K562 (cell line): ENCODE data around the gene CNOT1. TPM values are rescaled to one million over a fixed set of nuclear protein-coding genes. Genes with fewer than 3 reads are reported as not detected.

Experiments
- ARID4B ChIP-seq: sonication (generic); formaldehyde crosslinking; IDR thresholded peaks from 2 replicates; pipeline ENCODE4 v1.8.0; 2022; ENCODE audit warnings: mild to moderate bottlenecking, missing genetic modification reagents
- BDP1 ChIP-seq: IDR thresholded peaks from 3 replicates; pipeline ENCODE4 v1.6.1; 2011; ENCODE audit not compliant: insufficient read length, insufficient read depth
- CREM ChIP-seq: IDR thresholded peaks from 2 replicates; pipeline ENCODE4 v1.6.1; 2014; ENCODE audit warnings: antibody characterized with exemption, low read depth
- DEAF1 ChIP-seq: fragments of 450-650 bp; formaldehyde crosslinking; IDR thresholded peaks from 2 replicates; pipeline ENCODE4 v1.4.0; 2020; ENCODE audit warnings: mild to moderate bottlenecking, moderate library complexity
- L3MBTL2 ChIP-seq: fragments of 450-650 bp; IDR thresholded peaks from 2 replicates; pipeline ENCODE4 v1.6.1; 2016; ENCODE audit warnings: mild to moderate bottlenecking, moderate library complexity
- NELFE ChIP-seq: IDR thresholded peaks from 2 replicates; pipeline ENCODE4 v1.6.1; 2011; ENCODE audit warnings: mild to moderate bottlenecking; ENCODE audit not compliant: insufficient read depth, insufficient read length
- SMARCA5 ChIP-seq: fragments of 450-650 bp; IDR thresholded peaks from 2 replicates; pipeline ENCODE4 v1.6.1; 2016
- TFAP4 ChIP-seq: sonication (generic); formaldehyde crosslinking; IDR thresholded peaks from 2 replicates; pipeline ENCODE4 v1.8.0; 2022; ENCODE audit warnings: missing genetic modification reagents, mild to moderate bottlenecking, moderate library complexity, borderline replicate concordance
- TFE3 ChIP-seq: fragments of 450-650 bp; formaldehyde crosslinking; IDR thresholded peaks from 2 replicates; pipeline ENCODE4 v1.4.0; 2020; ENCODE audit warnings: mild to moderate bottlenecking, mixed read lengths
- ZFP36 ChIP-seq: fragments of 150-350 bp; IDR thresholded peaks from 2 replicates; pipeline ENCODE4 v1.6.1; 2018; ENCODE audit warnings: low read length, low read depth; ENCODE audit not compliant: partially characterized antibody
- ZFP91 ChIP-seq: sonication (generic); formaldehyde crosslinking; IDR thresholded peaks from 2 replicates; pipeline ENCODE4 v1.8.0; 2022; ENCODE audit warnings: mild to moderate bottlenecking, missing genetic modification reagents
- ZKSCAN1 ChIP-seq: fragments of 150-350 bp; IDR thresholded peaks from 2 replicates; pipeline ENCODE4 v1.6.1; 2016; ENCODE audit warnings: low read depth, low read length
- ZNF740 ChIP-seq, 3 experiments: fragments of 200-800 bp in 1 of 3; sonication (Bioruptor generic) in 1 of 3; sonication (generic) in 1 of 3; formaldehyde crosslinking in 1 of 3; IDR thresholded peaks; 2 replicates each; pipeline versions ENCODE4 v1.6.1 to v1.8.0; 2016 to 2022; ENCODE audit warnings: mild to moderate bottlenecking in 2 of 3, missing compliant biosample characterization in 2 of 3, missing genetic modification characterization in 2 of 3, missing genetic modification reagents in 1 of 3
- ZZZ3 ChIP-seq: fragments of 450-650 bp; IDR thresholded peaks from 2 replicates; pipeline ENCODE4 v1.6.1; 2016; ENCODE audit warnings: antibody characterized with exemption, mild to moderate bottlenecking, moderate library complexity
- polyA plus RNA-seq, 8 experiments: library from polyadenylated mRNA; depleted of rRNA in 4 of 8; stranded (reverse) in 5 of 8; unstranded in 3 of 8; fragments of >200 nt; fragmentation: Nextera tagmentation in 2 of 8; fragmentation: Illumina TruSeq in 1 of 8; extraction: Ambion mirVana in 2 of 8; extraction: Trizol in 1 of 8; gene quantifications; 2 replicates each; pipeline versions ENCODE4 v1.2.1 to v1.2.3, GENCODE V29; 2011 to 2014; ENCODE audit warnings: inconsistent platforms in 1 of 8, missing spikeins in 1 of 8
- total RNA-seq, 7 experiments: library from RNA; depleted of rRNA in 6 of 7; stranded (reverse); fragments of >200 nt in 6 of 7; fragmentation: Illumina TruSeq in 2 of 7; extraction: Trizol in 2 of 7; gene quantifications; 2 replicates each; pipeline versions ENCODE4 v1.2.1 to v1.2.3, GENCODE V29; 2011 to 2021; ENCODE audit warnings: low replicate concordance in 1 of 7

Gene CNOT1
- total and polyA plus RNA-seq, 9 of the 15 experiments (the other 6 are each of a cell fraction or from before 2014, with no cell fraction given), result 110 to 270 (median 220) TPM

- TF ChIP-seq NELFE (no peak), ZKSCAN1 (peak; percentile 11; the same call in 1 of the 2 replicates), ZZZ3 (no peak), SMARCA5 (peak; percentile 64; the same call in 1 of the 2 replicates), ZFP91 (0 out of 2 replicates have a peak, but pooled peaks have one; percentile 29), ARID4B (CRISPR knock-in tag) (no peak), L3MBTL2 (0 out of 2 replicates have a peak, but pooled peaks have one; percentile 21), TFAP4 (CRISPR knock-in tag) (peak; percentile 50; the same call in 1 of the 2 replicates), TFE3 (CRISPR knock-in tag) (no peak), DEAF1 (CRISPR knock-in tag) (peak; percentile 91), CREM (peak; percentile 57; the same call in 1 of the 2 replicates), ZFP36 (peak; percentile 86), BDP1 (no peak), ZNF740 (CRISPR knock-in tag; IDR thresholded peaks at IDR 0.05) (peak; percentile 45), ZNF740 (tag; IDR thresholded peaks at IDR 0.05) (no peak)
Measured at GRCh38 chr16:58487566-58488351, 141.9 kb downstream of the CNOT1 start (continued).
